ENCODE results near the gene RCAN1.

RCAN1 gene

GRCh38 chr21:34536820-34537219 lies 78.1 kb downstream of the RCAN1 start:
- no peak for ATAC-seq

GRCh38 chr21:34536311-34536710 lies 78.6 kb downstream of the RCAN1 start:
- ATAC-seq: no peak

GRCh38 chr21:34535886-34536285 lies 79.0 kb downstream of the RCAN1 start:
- ATAC-seq: no peak

- ATAC-seq: no peak
Measured at GRCh38 chr21:34534522-34534921, 80.4 kb downstream of the RCAN1 start.

- no peak for ATAC-seq
Measured at GRCh38 chr21:34533938-34534337, 81.0 kb downstream of the RCAN1 start.

- no peak for ATAC-seq
Measured at GRCh38 chr21:34531399-34531798, 83.5 kb downstream of the RCAN1 start.

- no peak for ATAC-seq
Measured at GRCh38 chr21:34530261-34530660, 84.7 kb downstream of the RCAN1 start.

- no peak for ATAC-seq
Measured at GRCh38 chr21:34528131-34528561, 86.8 kb downstream of the RCAN1 start.

GRCh38 chr21:34526618-34527290 lies 88.2 kb downstream of the RCAN1 start:
- peak; percentile 74 to 75 for ATAC-seq

GRCh38 chr21:34526241-34526617 lies 88.7 kb downstream of the RCAN1 start:
- ATAC-seq: no peak

GRCh38 chr21:34524646-34525601 lies 90.0 kb downstream of the RCAN1 start:
- no peak for ATAC-seq

GRCh38 chr21:34523019-34523555 lies 91.8 kb downstream of the RCAN1 start:
- no peak for ATAC-seq

- ATAC-seq: no peak
Measured at GRCh38 chr21:34522284-34522683, 92.6 kb downstream of the RCAN1 start.

- ATAC-seq: no peak
Measured at GRCh38 chr21:34521561-34521960, 93.4 kb downstream of the RCAN1 start.

- no peak for ATAC-seq
Measured at GRCh38 chr21:34520764-34521508, 94.0 kb downstream of the RCAN1 start.

- no peak for ATAC-seq
Measured at GRCh38 chr21:34520281-34520680, 94.6 kb downstream of the RCAN1 start.

- ATAC-seq: no peak
Measured at GRCh38 chr21:34519694-34520093, 95.2 kb downstream of the RCAN1 start.

- ATAC-seq: no peak
Measured at GRCh38 chr21:34519016-34519415, 95.9 kb downstream of the RCAN1 start.

- ATAC-seq: no peak
Measured at GRCh38 chr21:34518301-34518700, 96.6 kb downstream of the RCAN1 start.

GRCh38 chr21:34517491-34518245 lies 97.2 kb downstream of the RCAN1 start:
- peak in 1 of 2 donors; percentile 41 for ATAC-seq

- no peak for ATAC-seq
Measured at GRCh38 chr21:34517039-34517438, 97.9 kb downstream of the RCAN1 start.

- no peak for ATAC-seq
Measured at GRCh38 chr21:34514576-34515115, 100.3 kb downstream of the RCAN1 start.

Measured in activated CD4-positive, CD25-positive, alpha-beta regulatory T cell treated with anti-CD3 and anti-CD28 coated beads, Interleukin-2, amount 50 U/mL, for 24 hours (primary cell).